Trophoblast cell (in vitro differentiated cells and primary cell): ENCODE data around the gene CXCL12.

ENCODE experiments used
- DNase-seq, 2 donors: peaks; one replicate each; pipeline ENCODE4 v3.0.0-alpha.2; 2016
- H2AFZ ChIP-seq: 2 replicates; pipeline ENCODE4 v1.6.1; 2013; ENCODE audit warnings: low read length, moderate library complexity, mild to moderate bottlenecking; ENCODE audit not compliant: insufficient read depth, poor library complexity
- H2AK5ac ChIP-seq: 2 replicates; pipeline ENCODE4 v1.6.1; 2013; ENCODE audit warnings: mild to moderate bottlenecking, low read length
- H2BK120ac ChIP-seq: 2 replicates; pipeline ENCODE4 v1.6.1; 2013; ENCODE audit warnings: low read length, mild to moderate bottlenecking, moderate library complexity; ENCODE audit not compliant: insufficient read depth, poor library complexity
- H2BK12ac ChIP-seq: 2 replicates; pipeline ENCODE4 v1.6.1; 2013; ENCODE audit warnings: mild to moderate bottlenecking, low read length, moderate library complexity
- H2BK5ac ChIP-seq: 2 replicates; pipeline ENCODE4 v1.6.1; 2013; ENCODE audit warnings: low read length, low read depth, moderate library complexity, mild to moderate bottlenecking; ENCODE audit not compliant: poor library complexity
- H3K14ac ChIP-seq: 2 replicates; pipeline ENCODE4 v1.6.1; 2013; ENCODE audit warnings: mild to moderate bottlenecking, low read length
- H3K18ac ChIP-seq: 2 replicates; pipeline ENCODE4 v1.6.1; 2013; ENCODE audit warnings: mild to moderate bottlenecking, low read length
- H3K23ac ChIP-seq: 2 replicates; pipeline ENCODE4 v1.6.1; 2013; ENCODE audit warnings: low read length
- H3K27ac ChIP-seq: 2 replicates; pipeline ENCODE4 v1.5.1; 2013; ENCODE audit warnings: low read depth, mild to moderate bottlenecking, inconsistent platforms, low read length, moderate library complexity
- H3K27me3 ChIP-seq: 2 replicates; pipeline ENCODE4 v1.6.1; 2013; ENCODE audit warnings: inconsistent platforms, mild to moderate bottlenecking, low read length, moderate library complexity; ENCODE audit not compliant: insufficient read depth
- H3K36me3 ChIP-seq, 2 experiments: 1 replicate in 1 of 2; 2 replicates in 1 of 2; pipeline ENCODE4 v1.6.1; 2013; ENCODE audit warnings: low read length in 2 of 2, mild to moderate bottlenecking in 2 of 2, moderate library complexity in 1 of 2; ENCODE audit not compliant: insufficient read depth in 2 of 2, control insufficient read depth in 1 of 2
- H3K4ac ChIP-seq: 2 replicates; pipeline ENCODE4 v1.6.1; 2013; ENCODE audit warnings: low read depth, mild to moderate bottlenecking, low read length, moderate library complexity
- H3K4me1 ChIP-seq, 2 experiments: 1 replicate in 1 of 2; 2 replicates in 1 of 2; pipeline ENCODE4 v1.6.1; 2013; ENCODE audit warnings: low read length in 2 of 2, mild to moderate bottlenecking in 2 of 2, moderate library complexity in 1 of 2; ENCODE audit not compliant: insufficient read depth in 2 of 2, control insufficient read depth in 1 of 2
- H3K4me2 ChIP-seq: 2 replicates; pipeline ENCODE4 v1.6.1; 2013; ENCODE audit warnings: inconsistent platforms, mild to moderate bottlenecking, low read length, moderate library complexity
- H3K4me3 ChIP-seq: 2 replicates; pipeline ENCODE4 v1.5.1; 2013; ENCODE audit warnings: mild to moderate bottlenecking, low read depth, low read length, inconsistent platforms
- H3K79me1 ChIP-seq: one replicate; pipeline ENCODE4 v1.6.1; 2013; ENCODE audit warnings: low read length
- H3K79me2 ChIP-seq: 2 replicates; pipeline ENCODE4 v1.6.1; 2013; ENCODE audit warnings: low read length, mild to moderate bottlenecking; ENCODE audit not compliant: control insufficient read depth, insufficient read depth, poor library complexity
- H3K9ac ChIP-seq: 2 replicates; pipeline ENCODE4 v1.6.1; 2013; ENCODE audit warnings: mild to moderate bottlenecking, low read length
- H3K9me3 ChIP-seq: 2 replicates; pipeline ENCODE4 v1.6.1; 2013; ENCODE audit warnings: low read depth, mild to moderate bottlenecking, control low read depth, inconsistent platforms, low read length; ENCODE audit not compliant: insufficient read depth
- H4K12ac ChIP-seq: 2 replicates; pipeline ENCODE4 v1.6.1; 2013; ENCODE audit warnings: low read depth, mild to moderate bottlenecking, low read length, moderate library complexity
- H4K8ac ChIP-seq: 2 replicates; pipeline ENCODE4 v1.6.1; 2013; ENCODE audit warnings: low read depth, mild to moderate bottlenecking, low read length, moderate library complexity
- H4K91ac ChIP-seq: one replicate; pipeline ENCODE4 v1.6.1; 2013; ENCODE audit warnings: low read depth, mild to moderate bottlenecking, low read length, moderate library complexity
- WGBS: extraction: QIAGEN DNeasy Blood & Tissue Kit; methylation state at CpG from one replicate; pipeline ENCODE4 v1.1.7; 2013; ENCODE audit warnings: missing lambda C conversion rate; ENCODE audit not compliant: insufficient read length, insufficient coverage; ENCODE audit errors: extremely low coverage; 5-methylcytosine and 5-hydroxymethylcytosine counted together

Gene CXCL12

DNA sequence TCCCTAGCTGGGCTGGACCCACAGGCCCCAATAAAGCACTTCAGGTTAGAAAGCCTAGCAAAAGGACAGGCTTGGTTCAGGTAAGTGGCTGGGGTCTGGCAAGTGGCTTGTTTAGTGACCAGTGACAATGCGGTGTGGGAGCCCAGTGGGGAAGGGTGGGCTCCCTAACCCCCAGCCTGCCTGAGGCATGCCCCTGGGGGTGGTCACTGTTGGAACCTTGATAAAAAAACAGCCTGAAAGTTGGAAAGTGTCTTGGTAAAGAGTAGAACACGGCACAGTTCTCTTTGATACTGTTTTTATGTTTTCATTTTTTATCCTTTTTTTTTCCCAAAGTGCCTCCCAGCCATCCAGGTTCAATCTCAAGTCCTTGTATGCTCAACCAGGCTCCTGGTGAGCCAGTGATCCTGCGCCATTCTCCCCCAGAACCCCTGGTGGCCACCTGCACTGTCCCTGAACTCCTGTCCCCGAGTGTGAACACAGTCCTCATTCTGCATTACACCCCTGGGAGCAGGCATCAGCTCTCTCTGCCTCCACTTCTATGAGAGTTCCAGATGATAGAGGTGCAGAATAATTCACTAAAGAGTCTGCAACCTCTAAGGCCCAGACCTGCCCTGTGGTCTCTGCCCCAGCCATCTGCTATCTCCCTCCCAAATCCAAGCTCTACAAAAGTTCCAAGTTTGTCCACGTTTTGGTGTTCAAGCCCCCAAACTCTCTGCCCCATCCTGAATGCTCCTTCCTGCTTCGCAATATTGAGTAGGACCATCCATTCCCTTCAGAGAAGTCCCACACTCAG, 15.0 kb upstream of the CXCL12 start:
- Histone ChIP-seq H3K27ac (no peak overlapping the region), H2AFZ (no peak overlapping the region), H3K4ac (no peak overlapping the region), H4K12ac (no peak overlapping the region), H4K91ac (no peak overlapping the region), H2BK5ac (no peak overlapping the region), H3K79me1 (no peaks in the 10 kb centered on the region), H3K18ac (no peak overlapping the region), H3K27me3 (no peaks in the 10 kb centered on the region), H3K14ac (no peak overlapping the region), H4K8ac (no peak overlapping the region), H2AK5ac (no peak overlapping the region), H3K4me1 (peaks cover 6 to 7% of the 10 kb centered on the region in 2 experiments), H2BK12ac (no peak overlapping the region), H3K9ac (no peak overlapping the region), H3K79me2 (no peaks in the 10 kb centered on the region), H3K4me3 (no peak overlapping the region), H3K36me3 (no peaks in the 10 kb centered on the region), H3K4me2 (no peak overlapping the region), H3K23ac (no peak overlapping the region), H2BK120ac (no peak overlapping the region), H3K9me3 (no peaks in the 10 kb centered on the region)
- DNase-seq = no peak
- no CpG with 5 or more reads among the region's 6 CpGs for WGBS

DNA sequence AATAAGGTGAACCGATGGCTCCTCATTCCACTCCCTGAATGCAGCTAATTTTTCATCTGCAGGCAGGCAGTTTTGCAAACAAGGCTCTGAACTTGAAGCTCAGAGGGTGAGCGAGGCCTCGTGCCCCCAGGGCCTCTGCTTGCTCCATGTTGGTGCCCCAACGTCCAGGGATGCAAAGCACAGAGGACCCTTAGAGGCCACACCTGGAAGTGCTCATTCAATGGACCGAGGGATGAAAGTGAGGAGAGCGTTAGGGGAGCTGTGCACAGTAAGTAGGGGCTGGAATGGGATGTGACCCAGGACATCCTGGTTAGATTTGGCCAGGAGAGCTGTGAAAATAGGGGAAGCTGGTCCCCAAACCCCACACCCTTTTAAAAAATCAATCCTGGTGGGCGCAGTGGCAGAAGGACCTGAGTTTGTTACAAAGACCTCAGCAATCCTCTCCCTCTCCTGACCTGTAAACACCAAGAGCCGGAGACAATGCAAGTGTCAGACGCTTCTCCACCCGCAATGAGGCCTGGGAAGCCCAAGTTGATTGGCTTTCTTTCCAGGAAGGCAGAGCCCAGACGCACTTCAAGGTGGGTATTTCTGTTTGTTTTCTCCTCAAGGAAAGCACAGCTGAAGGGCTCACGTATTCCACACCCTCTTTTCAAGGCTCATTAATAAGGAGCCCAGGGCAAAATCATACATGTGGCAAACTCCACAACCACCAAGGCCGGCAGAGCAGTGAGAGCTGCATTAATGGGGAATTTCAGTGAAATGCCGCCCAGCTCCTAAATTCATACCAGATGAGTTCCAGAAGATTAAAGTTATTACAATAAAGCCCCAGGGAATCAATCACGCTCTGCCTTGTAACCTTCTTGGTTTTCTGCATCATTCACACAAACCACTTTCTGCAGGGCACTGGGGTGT, 14.1 kb upstream of the CXCL12 start:
- H2BK12ac ChIP-seq = no peak overlapping the region
- H2AK5ac ChIP-seq = no peak overlapping the region

DNA sequence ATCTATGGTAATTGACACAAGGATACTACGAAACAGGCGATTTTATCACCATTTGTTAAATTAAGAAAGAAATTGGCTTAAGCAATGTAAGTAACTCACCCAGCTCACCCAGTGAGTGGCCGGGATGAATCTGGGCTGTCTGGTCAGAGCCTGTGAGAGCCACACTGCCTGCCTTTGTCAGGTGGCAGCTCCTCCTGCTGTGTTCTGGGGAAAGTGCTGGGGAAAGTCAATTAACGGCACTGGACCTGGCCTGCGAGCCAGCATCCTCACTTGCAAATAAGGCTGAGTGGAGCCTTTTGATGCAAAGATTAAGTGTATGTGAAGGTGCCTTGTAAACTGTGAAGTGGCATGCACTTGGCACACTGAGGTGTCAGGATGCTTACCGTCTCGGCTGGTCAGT, 13.4 kb upstream of the CXCL12 start:
- Histone ChIP-seq H3K9ac (no peak overlapping the region), H3K4me1 (peaks cover 9 to 12% of the 10 kb centered on the region in 2 experiments), H3K23ac (no peak overlapping the region), H4K91ac (no peak overlapping the region), H3K27me3 (no peaks in the 10 kb centered on the region), H3K27ac (no peak overlapping the region), H2BK5ac (no peak overlapping the region), H2BK120ac (no peak overlapping the region), H3K18ac (no peak overlapping the region), H4K12ac (no peak overlapping the region), H3K79me2 (no peaks in the 10 kb centered on the region), H3K36me3 (no peaks in the 10 kb centered on the region), H2AK5ac (no peak overlapping the region), H3K79me1 (no peaks in the 10 kb centered on the region), H4K8ac (no peak overlapping the region), H3K4ac (no peak overlapping the region), H2AFZ (no peak overlapping the region), H3K14ac (no peak overlapping the region), H2BK12ac (no peak overlapping the region), H3K4me3 (no peak overlapping the region), H3K4me2 (no peak overlapping the region), H3K9me3 (no peaks in the 10 kb centered on the region)
- no peak for DNase-seq
- no CpG with 5 or more reads among the region's 7 CpGs for WGBS

More for the DNA sequence above, 14.1 kb upstream of the CXCL12 start:
- no peak overlapping the region for H4K8ac ChIP-seq
- H4K12ac ChIP-seq = no peak overlapping the region
- H3K4me3 ChIP-seq = no peak overlapping the region
- H3K14ac ChIP-seq = no peak overlapping the region
- no peak overlapping the region for H3K23ac ChIP-seq
- peaks cover 9 to 10% of the 10 kb centered on the region in 2 experiments for H3K4me1 ChIP-seq
- no peaks in the 10 kb centered on the region for H3K27me3 ChIP-seq
- H3K79me1 ChIP-seq = no peaks in the 10 kb centered on the region
- H2BK5ac ChIP-seq = no peak overlapping the region
- no peak overlapping the region for H2BK120ac ChIP-seq
- no peak for DNase-seq
- no peaks in the 10 kb centered on the region for H3K36me3 ChIP-seq
- no peaks in the 10 kb centered on the region for H3K9me3 ChIP-seq
- WGBS = no CpG with 5 or more reads among the region's 15 CpGs
- H4K91ac ChIP-seq = no peak overlapping the region
- H3K4me2 ChIP-seq = no peak overlapping the region
- H3K9ac ChIP-seq = no peak overlapping the region
- H3K79me2 ChIP-seq = no peaks in the 10 kb centered on the region
- no peak overlapping the region for H3K18ac ChIP-seq
- no peak overlapping the region for H2AFZ ChIP-seq
- no peak overlapping the region for H3K4ac ChIP-seq
- H3K27ac ChIP-seq = no peak overlapping the region

DNA sequence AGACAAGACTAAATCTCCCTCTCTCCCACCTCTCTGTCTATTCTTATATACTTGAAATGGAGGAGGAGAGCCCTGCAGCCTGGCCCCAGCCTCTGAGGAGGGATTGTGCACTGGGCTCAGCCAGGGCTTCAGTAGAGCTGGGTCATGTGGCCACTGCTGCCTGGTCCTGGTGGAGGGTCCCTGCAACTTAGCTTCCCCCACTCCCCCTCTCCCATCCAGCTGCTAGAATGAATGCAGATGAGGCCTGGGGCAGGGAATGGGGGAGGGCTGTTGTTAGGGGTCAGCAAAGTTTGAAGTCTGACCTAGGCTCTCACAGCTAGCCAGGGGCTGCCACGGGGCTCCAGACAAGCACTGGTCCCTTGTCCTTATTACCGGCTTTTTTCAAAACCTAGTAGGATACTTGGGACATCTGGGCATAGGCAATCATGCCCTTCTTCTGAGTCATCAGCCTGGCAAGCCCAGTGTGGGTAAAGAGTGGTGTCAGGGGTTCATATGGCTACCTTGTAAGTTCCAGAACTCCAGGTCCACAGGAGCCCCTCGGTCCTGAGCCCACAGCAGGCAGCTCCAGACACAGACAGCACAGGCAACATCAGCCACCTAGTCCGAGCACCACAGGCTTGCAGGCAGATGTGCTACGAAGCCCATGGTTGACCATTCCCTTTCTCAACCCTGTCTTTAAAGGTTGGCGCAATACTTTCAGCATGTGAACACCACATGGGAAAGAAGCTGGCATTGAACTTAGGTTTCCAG, 12.8 kb upstream of the CXCL12 start:
- Histone ChIP-seq H3K79me1 (no peaks in the 10 kb centered on the region), H2BK5ac (no peak overlapping the region), H3K27me3 (no peaks in the 10 kb centered on the region), H2BK12ac (no peak overlapping the region), H3K36me3 (no peaks in the 10 kb centered on the region), H3K9ac (no peak overlapping the region), H3K23ac (no peak overlapping the region), H3K4me3 (no peak overlapping the region), H4K8ac (no peak overlapping the region), H4K91ac (no peak overlapping the region), H4K12ac (no peak overlapping the region), H3K18ac (no peak overlapping the region), H2BK120ac (no peak overlapping the region), H3K14ac (no peak overlapping the region), H3K27ac (no peak overlapping the region), H3K4me2 (no peak overlapping the region), H3K79me2 (no peaks in the 10 kb centered on the region), H2AFZ (no peak overlapping the region), H3K4me1 (peaks cover 9 to 14% of the 10 kb centered on the region in 2 experiments), H3K4ac (no peak overlapping the region), H2AK5ac (no peak overlapping the region), H3K9me3 (no peaks in the 10 kb centered on the region)
- no peak for DNase-seq
- no CpG with 5 or more reads among the region's 6 CpGs for WGBS
